Astrocyte of the cerebellum (primary cell): ENCODE measurements around the gene UBE4B.
A peak's percentile ranks its signal among the peaks of the same experiment; 100 is the strongest.

ENCODE experiments used
- DNase-seq: peaks from one replicate; pipeline ENCODE4 v3.0.0-alpha.2; 2011; ENCODE audit warnings: low read depth
- H3K4me3 ChIP-seq: 2 replicates; pipeline ENCODE4 v1.5.1; 2011; ENCODE audit warnings: mild to moderate bottlenecking, low read depth, low read length, moderate library complexity
- in situ Hi-C: cut with HindIII; loops from 2 replicates; pipeline ENCODE4 v1.10.0; 2017; ENCODE audit warnings: low sequenced_read_pairs
- TF ChIP-seq, protein P1 (sequence below): IDR thresholded peaks from 2 replicates; pipeline ENCODE4 v1.5.1; 2012; ENCODE audit warnings: low read length, low read depth, moderate library complexity, mild to moderate bottlenecking; ENCODE audit errors: missing control alignments

UBE4B gene

DNA sequence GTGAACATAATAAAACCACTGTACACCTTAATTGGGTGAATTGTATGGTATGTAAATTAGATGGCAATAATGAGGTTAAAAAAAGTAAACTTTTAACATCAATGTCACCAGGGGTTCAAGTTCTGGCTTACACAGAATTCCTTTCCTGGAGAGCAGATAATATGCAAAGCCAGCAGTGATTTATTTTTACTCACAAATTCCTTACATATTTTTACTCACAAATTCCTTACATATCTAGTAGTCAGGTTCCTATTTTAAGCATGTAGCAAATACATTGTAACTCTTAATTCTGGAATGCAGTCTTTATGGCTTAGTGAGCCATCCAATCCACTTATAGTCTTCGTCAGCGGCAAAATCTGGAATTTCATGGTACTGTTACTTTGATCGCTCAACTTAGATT, 1.3 kb upstream of the UBE4B start:
- in situ Hi-C loops, result no loop called here
- no peak overlapping the region for H3K4me3 ChIP-seq
- TF ChIP-seq, protein P1, sequence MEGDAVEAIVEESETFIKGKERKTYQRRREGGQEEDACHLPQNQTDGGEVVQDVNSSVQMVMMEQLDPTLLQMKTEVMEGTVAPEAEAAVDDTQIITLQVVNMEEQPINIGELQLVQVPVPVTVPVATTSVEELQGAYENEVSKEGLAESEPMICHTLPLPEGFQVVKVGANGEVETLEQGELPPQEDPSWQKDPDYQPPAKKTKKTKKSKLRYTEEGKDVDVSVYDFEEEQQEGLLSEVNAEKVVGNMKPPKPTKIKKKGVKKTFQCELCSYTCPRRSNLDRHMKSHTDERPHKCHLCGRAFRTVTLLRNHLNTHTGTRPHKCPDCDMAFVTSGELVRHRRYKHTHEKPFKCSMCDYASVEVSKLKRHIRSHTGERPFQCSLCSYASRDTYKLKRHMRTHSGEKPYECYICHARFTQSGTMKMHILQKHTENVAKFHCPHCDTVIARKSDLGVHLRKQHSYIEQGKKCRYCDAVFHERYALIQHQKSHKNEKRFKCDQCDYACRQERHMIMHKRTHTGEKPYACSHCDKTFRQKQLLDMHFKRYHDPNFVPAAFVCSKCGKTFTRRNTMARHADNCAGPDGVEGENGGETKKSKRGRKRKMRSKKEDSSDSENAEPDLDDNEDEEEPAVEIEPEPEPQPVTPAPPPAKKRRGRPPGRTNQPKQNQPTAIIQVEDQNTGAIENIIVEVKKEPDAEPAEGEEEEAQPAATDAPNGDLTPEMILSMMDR, result no peak
- DNase-seq, result no peak

DNA sequence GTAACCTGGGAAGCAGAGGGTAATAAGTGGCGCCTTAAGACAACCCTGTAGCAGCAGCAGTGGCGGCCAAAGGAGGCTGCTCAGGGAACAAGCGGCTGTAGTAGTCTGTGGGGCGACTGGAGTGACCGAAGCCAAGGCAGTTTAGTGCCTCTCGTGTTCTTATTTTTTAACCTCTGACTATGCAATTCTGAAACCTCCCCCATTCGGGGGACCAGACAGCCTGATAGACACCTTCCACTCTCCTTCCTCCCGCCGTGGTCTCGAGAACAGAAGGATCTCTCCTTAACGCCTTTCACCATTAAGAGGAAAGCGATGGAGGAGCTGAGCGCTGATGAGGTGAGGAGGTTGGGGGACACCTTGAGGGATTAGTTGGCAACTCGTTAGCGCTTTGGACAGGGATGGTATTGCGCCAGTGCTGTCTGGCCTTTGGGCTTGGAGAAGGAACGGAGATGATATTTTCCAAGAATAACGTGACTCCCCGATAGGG, 644 bp downstream of the UBE4B start:
- in situ Hi-C loops, result no loop called here

DNA sequence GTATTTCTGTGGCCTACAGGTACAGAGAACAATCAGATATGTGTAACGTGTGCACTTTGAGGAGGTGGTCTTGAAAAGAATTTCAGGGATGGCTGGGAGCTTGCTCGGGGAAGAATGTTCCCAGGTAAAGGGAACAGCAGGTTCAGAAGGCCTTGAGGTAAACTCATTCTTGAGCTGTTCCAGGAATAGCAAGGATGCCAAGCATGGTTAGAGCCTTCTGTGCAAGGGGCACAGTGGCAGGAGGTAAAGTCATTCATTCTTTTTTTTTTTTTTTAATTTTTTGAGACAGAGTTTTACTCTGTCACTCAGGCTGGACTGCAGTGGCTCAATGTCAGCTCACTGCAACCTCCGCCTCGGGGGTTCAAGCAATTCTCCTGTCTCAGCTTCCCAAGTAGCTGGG, 10.0 kb downstream of the UBE4B start:
- H3K4me3 ChIP-seq, result no peak overlapping the region
- in situ Hi-C loops, result no loop called here
- no peak for DNase-seq
- TF ChIP-seq, protein P1, result no peak

More for the DNA sequence above, 644 bp downstream of the UBE4B start:
- no peak for DNase-seq
- H3K4me3 ChIP-seq, result peak overlapping the region; percentile 85
- TF ChIP-seq, protein P1, result peak; percentile 4

DNA sequence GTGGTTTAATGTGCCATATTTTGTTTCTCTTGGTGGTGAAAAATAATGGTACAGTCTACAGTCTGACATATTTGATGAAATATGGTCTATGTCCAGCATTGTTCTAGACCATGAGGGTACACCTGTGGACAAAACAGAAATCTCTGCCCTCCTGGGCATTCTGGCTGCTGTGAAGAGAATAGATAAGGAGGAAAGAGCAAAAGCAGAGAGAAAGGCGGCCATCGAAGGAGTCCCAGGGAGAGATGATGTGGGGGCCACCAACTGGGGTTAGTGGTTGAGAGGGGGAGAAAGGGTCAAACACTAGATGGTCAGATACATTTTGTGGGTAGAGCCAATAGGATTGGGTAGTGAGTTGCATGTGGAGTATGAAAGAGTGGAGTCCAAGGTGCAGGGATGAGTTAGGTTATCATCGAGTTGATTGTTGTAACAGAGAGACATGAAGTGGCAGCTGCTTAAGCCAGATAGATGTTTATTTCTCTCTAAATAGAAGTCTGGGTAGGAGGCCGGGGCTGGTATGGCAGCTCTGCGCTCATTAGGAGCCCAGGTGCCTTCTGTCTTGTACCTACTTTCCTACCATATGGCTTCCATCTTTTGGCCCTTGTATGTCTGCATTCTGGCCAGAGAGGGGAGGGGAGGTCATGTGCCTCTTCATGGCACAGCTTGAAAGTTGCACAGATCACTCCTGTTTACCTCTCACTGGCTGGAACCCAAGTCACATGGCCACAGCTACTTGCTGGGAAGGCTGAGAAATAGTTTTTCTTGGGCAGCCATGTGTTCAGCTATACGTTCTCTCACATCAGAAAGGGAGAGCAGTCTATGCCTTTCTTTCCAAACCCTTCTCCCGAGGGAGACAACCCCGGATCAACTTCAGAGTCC, 13.0 kb downstream of the UBE4B start:
- in situ Hi-C loops, result no loop called here
- TF ChIP-seq, protein P1, result no peak
- DNase-seq, result no peak
- no peak overlapping the region for H3K4me3 ChIP-seq

DNA sequence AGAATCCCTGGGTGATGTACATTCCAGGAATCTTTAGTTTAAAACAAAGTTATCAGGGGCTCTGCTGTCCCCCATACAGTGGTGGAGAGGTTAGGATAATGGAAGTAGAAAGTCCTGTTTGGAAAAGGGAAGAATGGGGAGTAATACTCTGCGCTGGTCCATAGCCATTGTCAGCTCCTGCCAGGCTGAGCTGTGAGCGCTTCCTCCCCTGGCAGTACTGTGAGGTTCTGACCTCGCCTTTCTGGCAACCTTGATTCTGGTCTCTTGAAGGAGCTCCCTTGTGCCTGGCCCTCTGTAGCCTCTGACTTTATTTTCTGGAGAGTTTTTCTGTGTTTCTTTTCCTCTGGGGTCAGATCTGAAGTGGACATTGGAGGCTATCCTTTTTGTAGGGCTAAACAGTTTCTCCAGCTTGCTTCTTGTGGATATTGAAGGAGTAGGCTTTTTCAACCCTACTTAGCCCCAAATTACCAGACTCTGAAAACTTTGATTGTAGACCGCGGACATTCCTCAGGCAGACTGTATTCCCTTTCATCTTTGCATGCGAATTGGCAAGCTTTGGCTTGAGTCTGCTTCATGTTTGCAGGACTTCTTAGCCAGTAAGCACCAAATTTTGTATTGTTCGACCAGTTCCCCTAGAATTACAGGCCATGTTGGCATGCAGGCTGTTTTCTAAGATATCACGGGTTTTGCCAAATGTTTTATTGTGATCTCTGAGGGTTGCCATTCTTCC, 13.8 kb downstream of the UBE4B start:
- in situ Hi-C loops, result no loop called here
- DNase-seq, result no peak
- H3K4me3 ChIP-seq, result no peak overlapping the region
- TF ChIP-seq, protein P1, result no peak

DNA sequence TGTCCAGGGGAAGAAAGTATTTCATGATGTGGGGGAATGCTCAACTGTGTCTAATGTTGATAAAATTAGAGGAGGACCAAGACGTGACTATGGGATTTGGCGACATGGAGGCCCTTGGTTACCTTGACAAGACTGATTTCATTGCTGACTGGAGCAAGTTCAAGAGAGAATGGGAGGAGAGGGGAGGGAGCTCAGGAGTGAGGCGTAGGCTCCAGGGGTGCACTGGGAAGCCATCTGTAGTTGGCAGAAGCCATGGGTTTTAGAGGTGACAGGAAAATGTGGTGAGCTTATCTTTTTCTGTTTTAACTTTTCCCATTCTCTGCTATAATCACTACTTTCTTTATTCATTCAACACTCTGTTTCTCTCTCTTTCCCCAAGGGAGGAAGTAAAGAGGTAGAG, 15.8 kb downstream of the UBE4B start:
- in situ Hi-C loops, result no loop called here

More for the DNA sequence above, 15.8 kb downstream of the UBE4B start:
- H3K4me3 ChIP-seq, result no peak overlapping the region
- TF ChIP-seq, protein P1, result no peak
- no peak for DNase-seq
